ENCODE results near the gene PIK3R3.
"Not testable (repeated sequence)": the region's sequence is repeated elsewhere in the genome, so short reads cannot be mapped to it uniquely, and the experiment has no call there.

Gene PIK3R3

GRCh38 chr1:46099215-46099614 lies 33.2 kb downstream of the PIK3R3 start:
- no peak for DNase-seq

DNA sequence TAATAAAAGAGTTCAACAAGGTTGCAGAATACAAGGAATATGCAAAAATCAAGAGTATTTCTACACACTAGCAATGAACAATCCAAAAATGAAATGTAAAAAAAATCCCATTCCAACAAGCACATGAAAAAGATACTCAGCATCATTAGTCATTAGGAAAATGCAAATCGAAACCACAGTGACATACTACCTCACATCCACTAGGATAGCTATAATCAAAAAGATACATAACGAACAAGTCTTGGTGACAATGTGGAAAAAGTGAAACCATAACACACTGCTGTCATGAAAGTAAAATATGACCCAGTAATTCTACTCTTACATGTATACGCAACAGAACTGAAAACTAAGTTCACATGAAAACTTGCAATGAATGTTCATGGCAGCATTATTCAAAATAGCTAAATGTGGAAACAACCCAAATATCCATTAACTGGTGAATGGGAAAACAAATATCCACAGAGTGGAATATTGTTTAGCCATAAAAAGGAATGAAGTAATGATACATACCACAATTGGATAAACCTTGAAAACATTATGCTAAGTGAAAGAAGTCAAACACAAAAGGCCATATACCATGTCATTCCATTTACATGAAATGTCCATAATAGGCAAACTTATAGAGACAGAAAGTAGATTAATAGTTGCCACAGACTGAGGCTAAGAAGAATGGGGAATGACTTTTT lies 34.3 kb downstream of the PIK3R3 start:
- DNase-seq: no peak

- no peak for DNase-seq
Observed at GRCh38 chr1:46097149-46097472, 35.3 kb downstream of the PIK3R3 start.

- DNase-seq: no peak
Observed at GRCh38 chr1:46096269-46097148, 35.9 kb downstream of the PIK3R3 start.

- DNase-seq: not testable (repeated sequence)
Observed at GRCh38 chr1:46095110-46095509, 37.3 kb downstream of the PIK3R3 start.

DNA sequence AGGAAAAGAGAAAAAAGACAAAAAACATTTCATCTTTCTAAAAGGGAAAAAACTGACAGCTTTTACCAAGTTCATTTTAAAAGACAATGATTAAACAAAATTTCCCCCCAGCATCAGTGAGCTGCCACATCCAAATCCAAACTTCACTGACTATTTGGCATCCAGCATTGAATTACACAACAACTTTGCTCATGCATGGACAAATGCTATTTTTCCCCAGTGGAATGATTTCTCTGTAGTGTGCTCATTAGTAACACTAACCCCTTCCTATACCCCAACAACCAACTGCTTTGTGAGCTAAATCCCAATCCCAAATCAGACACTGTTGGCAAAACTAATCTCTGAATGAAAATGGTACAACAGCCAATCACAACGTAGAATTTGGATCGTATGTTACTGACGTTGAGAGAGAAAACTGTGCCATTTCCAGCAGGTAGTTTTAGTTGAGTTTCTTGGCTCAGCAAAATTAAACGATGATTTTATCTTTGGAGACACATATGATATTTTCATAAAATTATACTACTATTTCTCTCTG lies 37.9 kb downstream of the PIK3R3 start:
- no peak for DNase-seq

DNA sequence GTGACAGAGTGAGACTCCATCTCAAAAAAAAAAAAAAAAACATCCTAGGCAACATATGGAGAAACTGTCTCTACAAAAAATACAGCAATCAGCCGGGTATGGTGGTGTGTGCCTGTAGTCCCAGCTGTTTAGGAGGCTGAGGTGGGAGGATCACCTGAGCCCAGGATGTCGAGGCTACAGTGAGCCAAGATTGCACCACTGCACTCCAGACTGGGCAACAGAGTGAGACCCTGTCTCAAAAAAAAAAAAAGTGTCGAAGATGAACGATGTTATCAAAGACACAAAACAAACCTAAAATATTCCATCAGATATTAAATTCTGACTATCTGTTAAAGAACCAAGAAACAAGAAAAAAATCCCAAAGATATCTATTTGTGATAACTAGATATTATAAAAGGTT lies 38.6 kb downstream of the PIK3R3 start:
- DNase-seq: not testable (repeated sequence)

GRCh38 chr1:46087891-46088290 lies 44.5 kb downstream of the PIK3R3 start:
- DNase-seq: no peak

DNA sequence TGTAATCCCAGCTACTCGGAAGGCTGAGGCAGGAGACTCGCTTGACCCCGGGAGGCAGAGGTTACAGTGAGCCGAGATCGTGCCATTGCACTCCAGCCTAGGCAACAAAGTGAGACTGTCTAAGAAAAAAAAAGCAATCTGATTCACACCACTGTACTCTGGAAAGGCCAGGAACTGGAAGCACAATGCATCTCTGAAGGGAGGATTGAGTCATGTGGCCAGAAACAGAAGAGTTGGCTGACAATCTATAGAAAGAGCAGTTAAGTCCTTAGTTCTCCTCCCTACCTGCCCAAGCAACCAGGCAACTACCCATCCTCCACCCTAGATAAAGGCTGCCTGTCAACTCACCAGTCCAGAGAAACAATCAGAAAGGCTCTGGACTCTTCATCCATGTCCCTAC lies 45.9 kb downstream of the PIK3R3 start:
- DNase-seq: no peak

- DNase-seq: no peak
Observed at GRCh38 chr1:46084553-46085451, 47.6 kb downstream of the PIK3R3 start.

GRCh38 chr1:46083579-46083978 lies 48.9 kb downstream of the PIK3R3 start:
- no peak for DNase-seq

GRCh38 chr1:46081619-46082018 lies 50.8 kb downstream of the PIK3R3 start:
- no peak for DNase-seq

DNA sequence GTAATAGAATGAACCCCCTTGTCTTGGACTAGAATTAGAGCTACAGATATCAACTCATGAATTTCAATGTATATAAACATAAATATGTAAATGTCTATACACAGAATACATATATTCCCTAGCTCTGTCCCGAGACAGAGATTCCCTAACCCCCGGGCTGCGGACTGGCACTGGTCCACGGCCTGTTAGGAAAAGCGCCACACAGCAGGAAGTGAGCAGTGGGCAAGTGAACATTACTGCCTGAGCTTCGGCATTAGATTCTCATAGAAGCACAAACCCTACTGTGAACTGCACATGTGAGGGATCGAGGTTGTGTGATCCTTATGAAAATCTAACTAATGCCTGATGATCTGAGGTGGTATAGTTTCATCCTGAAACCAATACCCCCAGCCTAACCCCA lies 51.2 kb downstream of the PIK3R3 start:
- no peak for DNase-seq

GRCh38 chr1:46080257-46080656 lies 52.2 kb downstream of the PIK3R3 start:
- DNase-seq: no peak

GRCh38 chr1:46077644-46078043 lies 54.8 kb downstream of the PIK3R3 start:
- no peak for DNase-seq

- no peak for DNase-seq
Observed at GRCh38 chr1:46076343-46076742, 56.1 kb downstream of the PIK3R3 start.

DNA sequence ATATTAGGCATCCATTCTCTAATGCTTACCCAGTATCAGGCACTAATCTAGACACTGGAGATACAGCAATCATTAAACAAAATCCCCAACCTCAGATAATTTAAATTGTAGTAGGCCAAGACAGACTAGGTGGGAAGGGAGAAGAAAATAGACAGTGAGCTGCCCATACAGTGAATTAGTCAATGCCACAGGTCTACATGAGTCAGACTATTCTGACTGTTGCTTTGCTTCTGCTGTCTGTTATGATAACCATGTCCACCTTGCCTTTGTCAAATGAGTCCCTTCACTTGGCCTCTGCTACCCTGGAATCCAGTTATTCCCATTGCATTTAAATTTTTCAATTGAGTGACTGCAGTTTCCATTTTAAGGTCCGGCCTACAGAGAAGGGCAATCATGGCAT lies 59.5 kb downstream of the PIK3R3 start:
- no peak for DNase-seq

DNA sequence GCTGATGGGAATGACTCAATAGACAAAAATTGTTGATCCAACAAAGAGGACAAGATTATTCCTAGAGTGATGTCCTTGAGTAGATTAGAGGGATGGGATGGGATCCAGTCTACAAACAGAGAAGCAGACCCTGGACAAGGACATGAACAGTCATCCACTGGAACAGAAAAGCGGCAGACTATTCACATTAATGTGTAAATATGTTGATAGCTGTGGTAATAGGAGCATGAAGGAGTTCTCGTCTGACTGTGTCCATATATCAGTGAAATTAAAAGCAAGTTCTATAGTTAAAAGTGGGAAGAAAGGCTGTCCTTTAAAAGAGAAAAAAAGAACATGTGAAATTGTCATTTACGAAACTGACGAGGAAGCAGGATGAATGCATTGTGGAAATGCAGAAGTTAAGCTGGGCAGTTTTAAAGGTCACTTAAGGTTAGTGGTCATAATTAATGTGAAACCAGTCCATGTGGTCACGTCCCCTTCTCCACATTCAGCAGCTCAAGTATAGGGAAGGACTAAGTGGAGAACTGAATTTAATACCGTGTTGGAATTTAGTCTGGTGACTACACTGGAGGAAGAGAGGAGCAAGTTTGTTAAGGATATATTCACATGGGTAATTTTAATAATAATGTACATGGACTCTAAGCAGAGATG lies 62.1 kb downstream of the PIK3R3 start:
- DNase-seq: no peak

DNA sequence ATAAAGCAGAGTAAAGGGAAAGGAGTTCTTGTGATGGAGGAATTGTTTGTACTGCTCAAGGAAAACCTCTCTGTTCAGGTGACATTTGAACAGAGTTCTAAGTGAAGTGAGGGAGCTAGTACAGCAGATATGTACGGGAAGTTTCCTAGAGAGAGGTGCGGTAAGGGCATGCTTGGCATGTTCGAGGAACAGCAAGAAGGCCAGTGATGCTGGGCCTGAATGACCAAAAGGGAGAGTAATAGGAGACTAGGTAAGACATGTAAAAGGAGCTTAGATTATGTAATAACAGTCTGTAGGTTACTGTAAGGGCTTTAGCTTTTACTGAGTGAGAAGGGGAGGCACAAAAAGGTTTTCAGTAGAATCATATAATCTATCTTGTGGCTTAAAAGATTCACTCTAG lies 63.9 kb downstream of the PIK3R3 start:
- no peak for DNase-seq

DNA sequence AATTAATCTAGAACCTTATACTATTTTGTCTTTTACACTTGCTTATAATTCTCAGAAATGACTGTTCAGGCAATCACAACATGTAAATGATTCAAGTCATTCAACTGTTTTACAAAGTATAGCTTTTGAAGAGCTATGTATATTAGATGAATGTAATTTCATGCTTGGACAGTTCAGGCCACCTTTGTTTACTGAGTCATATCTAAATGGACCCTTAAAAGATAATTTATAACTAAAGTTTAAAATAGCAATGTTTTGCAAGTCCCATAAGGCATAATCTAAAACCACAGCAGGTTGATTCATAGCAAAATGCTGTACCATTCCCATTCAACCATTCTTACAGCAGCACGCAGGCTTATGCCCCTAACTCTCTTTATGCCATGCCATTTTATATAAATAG lies 64.8 kb downstream of the PIK3R3 start:
- no peak for DNase-seq

DNA sequence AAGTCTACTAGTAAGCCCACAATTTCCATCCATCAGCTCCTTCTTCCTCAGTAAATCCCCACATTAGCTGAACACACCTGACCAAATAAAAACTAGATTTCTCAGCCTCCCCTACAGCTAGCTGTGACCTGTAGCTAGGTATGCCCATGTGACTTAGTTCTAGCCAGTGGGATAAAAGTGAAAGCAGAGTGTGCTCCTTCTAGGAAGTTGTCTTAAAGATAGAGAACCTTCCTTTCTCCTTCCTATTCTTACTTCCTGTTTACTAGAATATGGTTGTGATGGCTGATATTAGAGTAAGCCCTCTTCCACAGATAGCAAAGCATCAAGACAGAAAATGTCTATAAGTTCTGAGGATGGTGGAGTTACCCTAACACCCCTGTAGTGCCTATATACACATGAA lies 67.0 kb downstream of the PIK3R3 start:
- no peak for DNase-seq

- DNase-seq: no peak
Observed at GRCh38 chr1:46064708-46065107, 67.7 kb downstream of the PIK3R3 start.
